Thoracic aorta (tissue), 2 donors: ENCODE results near the gene PLAAT2. TPM values are rescaled to one million over a fixed set of nuclear protein-coding genes. Genes with fewer than 3 reads are reported as not detected.
"Not testable (repeated sequence)": the region's sequence is repeated elsewhere in the genome, so short reads cannot be mapped to it uniquely, and the experiment has no call there.

Source experiments
- ATAC-seq: fragments of 150-250 bp; one replicate; pipeline ENCODE4 v1.8.0; 2017; ENCODE audit warnings: low read depth; ENCODE audit not compliant: insufficient number of reproducible peaks, low FRiP score
- DNase-seq: peaks from one replicate; pipeline ENCODE4 v3.0.0-alpha.2; 2020; ENCODE audit warnings: low spot score
- H3K27ac ChIP-seq, 2 donors: fragments of 200-600 bp; sonication (generic); 1 replicate in 1 of 2; 2 replicates in 1 of 2; pipeline ENCODE4 v1.5.1; 2016; ENCODE audit warnings: mild to moderate bottlenecking in 2 of 2, moderate library complexity in 2 of 2
- H3K27me3 ChIP-seq: fragments of 200-600 bp; sonication (generic); replicated peaks from 2 replicates; pipeline ENCODE4 v1.6.0; 2016; ENCODE audit warnings: mild to moderate bottlenecking; ENCODE audit not compliant: insufficient read depth
- H3K36me3 ChIP-seq: fragments of 200-600 bp; sonication (generic); one replicate; pipeline ENCODE4 v1.5.1; 2016
- H3K4me1 ChIP-seq, 2 donors: fragments of 200-600 bp; sonication (generic); 1 replicate in 1 of 2; 2 replicates in 1 of 2; pipeline versions ENCODE4 v1.5.1 to v1.6.0; 2016; ENCODE audit warnings: low read depth in 2 of 2, mild to moderate bottlenecking in 1 of 2; ENCODE audit not compliant: control insufficient read depth in 1 of 2
- H3K4me3 ChIP-seq: fragments of 200-600 bp; sonication (generic); 2 replicates; pipeline ENCODE4 v1.5.1; 2016; ENCODE audit warnings: mild to moderate bottlenecking
- H3K9me3 ChIP-seq: fragments of 200-600 bp; sonication (generic); 2 replicates; pipeline ENCODE4 v1.5.1; 2016
- total RNA-seq, 2 donors: library from RNA; depleted of rRNA; stranded (reverse); fragments of >200 nt; gene quantifications; one replicate each; pipeline versions ENCODE4 v1.1.0 to v1.2.3, GENCODE V29; 2016
- TF ChIP-seq, protein P1 (sequence below): fragments of 200-600 bp; sonication (generic); IDR thresholded peaks from one replicate; pipeline ENCODE4 v1.5.1; 2019; ENCODE audit warnings: antibody characterized with exemption

The PLAAT2 gene
- total RNA-seq, 2 donors from 2014 or later: not detected

DNA sequence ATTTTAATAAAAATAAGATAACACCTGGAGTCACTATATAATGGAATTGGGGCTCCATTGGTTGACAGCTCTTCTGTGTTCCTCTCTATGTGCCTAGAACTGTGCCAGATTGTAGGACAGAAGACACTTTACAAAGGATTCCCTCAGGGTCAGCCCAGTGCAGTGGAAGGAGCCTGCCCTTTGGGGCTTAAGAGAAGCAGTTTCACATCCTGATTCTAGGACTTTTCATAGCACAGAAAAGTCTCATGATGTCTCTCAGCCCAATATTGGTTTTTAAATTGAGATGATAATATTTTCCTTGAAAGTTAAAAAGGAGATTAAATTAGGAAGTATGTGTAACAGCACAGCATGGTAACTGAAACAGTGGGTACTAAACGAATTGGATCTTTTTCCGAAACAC is 19.5 kb downstream of the PLAAT2 start:
- no peaks in the 10 kb centered on the region for H3K9me3 ChIP-seq
- no peak for ATAC-seq
- TF ChIP-seq, protein P1, sequence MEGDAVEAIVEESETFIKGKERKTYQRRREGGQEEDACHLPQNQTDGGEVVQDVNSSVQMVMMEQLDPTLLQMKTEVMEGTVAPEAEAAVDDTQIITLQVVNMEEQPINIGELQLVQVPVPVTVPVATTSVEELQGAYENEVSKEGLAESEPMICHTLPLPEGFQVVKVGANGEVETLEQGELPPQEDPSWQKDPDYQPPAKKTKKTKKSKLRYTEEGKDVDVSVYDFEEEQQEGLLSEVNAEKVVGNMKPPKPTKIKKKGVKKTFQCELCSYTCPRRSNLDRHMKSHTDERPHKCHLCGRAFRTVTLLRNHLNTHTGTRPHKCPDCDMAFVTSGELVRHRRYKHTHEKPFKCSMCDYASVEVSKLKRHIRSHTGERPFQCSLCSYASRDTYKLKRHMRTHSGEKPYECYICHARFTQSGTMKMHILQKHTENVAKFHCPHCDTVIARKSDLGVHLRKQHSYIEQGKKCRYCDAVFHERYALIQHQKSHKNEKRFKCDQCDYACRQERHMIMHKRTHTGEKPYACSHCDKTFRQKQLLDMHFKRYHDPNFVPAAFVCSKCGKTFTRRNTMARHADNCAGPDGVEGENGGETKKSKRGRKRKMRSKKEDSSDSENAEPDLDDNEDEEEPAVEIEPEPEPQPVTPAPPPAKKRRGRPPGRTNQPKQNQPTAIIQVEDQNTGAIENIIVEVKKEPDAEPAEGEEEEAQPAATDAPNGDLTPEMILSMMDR: no peak
- H3K4me1 ChIP-seq: peaks cover 0 to 2% of the 10 kb centered on the region in 2 donors
- no peaks in the 10 kb centered on the region for H3K36me3 ChIP-seq
- H3K27ac ChIP-seq: no peak overlapping the region
- no peaks in the 10 kb centered on the region for H3K27me3 ChIP-seq
- no peak for DNase-seq
- H3K4me3 ChIP-seq: no peak overlapping the region

DNA sequence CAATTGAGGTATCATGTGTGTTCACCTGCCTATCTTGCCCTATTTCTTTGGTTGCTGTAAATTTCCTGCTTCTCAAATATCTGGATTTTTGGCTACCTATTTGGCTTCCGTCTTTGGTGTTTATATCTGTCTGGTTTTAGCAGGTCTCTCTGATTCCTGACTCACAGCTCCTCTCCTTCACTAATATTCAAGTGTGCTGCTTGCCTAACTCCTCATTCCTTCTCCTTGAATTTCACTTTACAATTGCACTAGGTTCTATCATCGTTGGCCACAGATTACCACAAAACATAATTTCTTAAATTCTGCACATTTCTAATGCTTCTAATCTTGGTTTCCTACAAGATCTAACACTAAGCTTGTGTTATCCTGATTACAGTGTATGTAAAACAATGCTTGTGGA is 20.7 kb downstream of the PLAAT2 start:
- H3K9me3 ChIP-seq, ATAC-seq, H3K27ac ChIP-seq, H3K36me3 ChIP-seq, H3K27me3 ChIP-seq, H3K4me3 ChIP-seq, DNase-seq: not testable (repeated sequence)
- H3K4me1 ChIP-seq: peaks cover 8 to 14% of the 10 kb centered on the region in 2 donors

DNA sequence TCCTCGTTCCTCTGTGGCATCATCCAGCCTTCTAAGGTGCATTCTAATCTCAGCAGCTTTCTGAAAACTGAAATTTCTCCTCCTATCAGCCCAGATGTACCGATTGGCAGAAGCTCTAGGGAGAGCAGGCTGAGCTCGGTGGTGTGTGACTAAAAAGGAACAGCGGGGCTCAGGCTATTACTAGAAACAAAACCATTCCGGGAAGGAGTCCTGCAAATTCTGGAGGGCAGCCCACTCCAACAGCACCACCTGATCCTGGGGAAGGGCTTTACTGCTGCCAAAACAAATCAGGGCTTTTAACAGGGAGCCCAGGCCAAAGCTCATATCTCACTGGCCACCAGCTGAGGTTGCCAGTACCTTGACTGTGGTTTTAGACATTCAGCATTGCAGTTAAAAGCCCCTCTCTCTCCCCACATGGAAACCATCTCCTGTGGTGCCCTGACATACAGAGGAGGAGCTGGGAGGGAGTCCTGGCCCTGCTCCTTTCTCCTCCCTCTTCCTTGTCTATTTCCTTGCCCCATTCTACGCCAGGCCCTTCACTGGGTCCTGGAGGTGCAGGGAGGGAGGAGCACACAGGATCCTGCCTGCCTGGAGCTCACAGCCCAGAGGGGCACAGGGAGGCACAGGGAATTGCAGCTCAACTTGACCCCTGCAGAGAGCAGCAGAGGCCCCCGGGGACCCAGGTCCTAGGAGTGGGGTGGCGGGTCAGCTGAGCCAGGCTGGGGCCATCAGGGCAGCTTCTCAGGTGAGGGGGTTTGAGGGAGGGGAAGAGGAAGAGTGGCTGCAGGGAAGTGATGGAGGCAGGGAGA is 25.7 kb downstream of the PLAAT2 start:
- Histone ChIP-seq H3K27ac (peak overlapping the region; percentile 86 to 89), H3K27me3 (no peaks in the 10 kb centered on the region), H3K4me1 (peaks cover 11 to 35% of the 10 kb centered on the region in 2 donors), H3K4me3 (peak overlapping the region; percentile 74), H3K9me3 (no peaks in the 10 kb centered on the region), H3K36me3 (no peaks in the 10 kb centered on the region)
- TF ChIP-seq, protein P1: no peak
- ATAC-seq (peak; percentile 74), DNase-seq (peak; percentile 52)

DNA sequence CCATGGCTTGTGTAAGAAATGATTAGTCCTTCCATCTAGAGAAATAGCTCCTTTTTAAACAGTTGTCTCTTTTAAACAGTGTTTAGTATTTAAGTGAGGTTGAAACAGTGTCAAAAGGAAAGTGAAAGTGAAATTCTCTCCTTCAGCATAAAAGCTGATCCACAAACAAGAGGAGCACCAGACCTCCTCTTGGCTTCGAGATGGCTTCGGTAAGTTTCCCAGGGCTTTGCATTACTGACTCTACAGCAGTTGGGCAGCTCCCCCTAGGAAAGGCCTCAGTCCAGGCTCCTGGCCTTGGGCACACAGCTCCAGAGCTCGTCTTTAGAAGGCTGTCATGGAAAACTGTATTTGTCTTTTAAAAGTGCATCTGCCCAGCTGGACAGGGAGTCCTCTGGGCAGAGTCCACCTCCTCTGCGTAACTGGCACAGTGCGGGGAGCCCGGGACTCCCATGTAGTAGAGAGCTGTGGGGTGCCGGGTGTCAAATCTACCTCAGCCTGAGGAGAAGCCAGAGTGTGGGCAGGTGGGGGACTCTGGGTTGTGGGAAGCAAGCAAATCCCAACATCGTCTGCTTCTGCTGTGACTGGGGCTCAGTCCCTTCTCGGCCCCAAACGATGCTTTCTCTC is 26.4 kb downstream of the PLAAT2 start, which contains the start of gene PLAAT4:
Gene PLAAT4 (plus strand): TSS at position 140 of the 624 bp plus-strand sequence. CDS start 61 bp downstream, at position 201.
- Histone ChIP-seq H3K36me3 (no peaks in the 10 kb centered on the region), H3K27me3 (no peaks in the 10 kb centered on the region), H3K4me3 (peak within 1 kb of the TSS; percentile 74), H3K9me3 (no peaks in the 10 kb centered on the region), H3K4me1 (peaks cover 18 to 42% of the 10 kb centered on the region in 2 donors), H3K27ac (peak within 1 kb of the TSS; percentile 86 to 89)
- no peak for ATAC-seq
- no peak for DNase-seq
- TF ChIP-seq, protein P1: no peak

DNA sequence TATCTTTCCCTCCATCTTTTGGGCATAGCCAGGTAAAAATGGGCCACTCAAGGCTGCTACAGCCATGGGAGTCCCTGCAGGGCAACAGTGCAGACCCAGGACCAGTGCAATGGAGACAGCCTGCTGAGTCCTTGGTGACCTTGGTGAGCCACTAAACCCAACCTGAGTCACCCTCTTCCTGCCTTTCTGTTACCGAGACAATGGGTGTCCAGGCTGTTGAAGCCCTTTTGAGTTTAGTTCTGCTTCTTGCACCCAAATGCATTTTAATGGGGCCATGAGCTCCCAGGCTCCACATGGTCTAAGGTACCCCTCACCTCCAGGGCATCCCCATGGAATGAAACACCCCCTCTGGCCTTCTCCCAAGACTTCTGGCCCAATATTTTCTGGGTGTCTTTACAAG is 27.4 kb downstream of the PLAAT2 start:
- Histone ChIP-seq H3K4me3 (no peak overlapping the region), H3K9me3 (no peaks in the 10 kb centered on the region), H3K4me1 (peaks cover 22 to 50% of the 10 kb centered on the region in 2 donors), H3K36me3 (no peaks in the 10 kb centered on the region), H3K27me3 (no peaks in the 10 kb centered on the region), H3K27ac (peak overlapping the region in 1 of 2 donors; percentile 86)
- ATAC-seq (no peak), DNase-seq (no peak)
- TF ChIP-seq, protein P1: no peak
